ENCODE measurements around the gene METTL22. TPM values are rescaled to one million over a fixed set of nuclear protein-coding genes. Genes with fewer than 3 reads are reported as not detected.

Gene METTL22
- total RNA-seq, 1 donor from 2014 or later = 40.0 TPM

DNA sequence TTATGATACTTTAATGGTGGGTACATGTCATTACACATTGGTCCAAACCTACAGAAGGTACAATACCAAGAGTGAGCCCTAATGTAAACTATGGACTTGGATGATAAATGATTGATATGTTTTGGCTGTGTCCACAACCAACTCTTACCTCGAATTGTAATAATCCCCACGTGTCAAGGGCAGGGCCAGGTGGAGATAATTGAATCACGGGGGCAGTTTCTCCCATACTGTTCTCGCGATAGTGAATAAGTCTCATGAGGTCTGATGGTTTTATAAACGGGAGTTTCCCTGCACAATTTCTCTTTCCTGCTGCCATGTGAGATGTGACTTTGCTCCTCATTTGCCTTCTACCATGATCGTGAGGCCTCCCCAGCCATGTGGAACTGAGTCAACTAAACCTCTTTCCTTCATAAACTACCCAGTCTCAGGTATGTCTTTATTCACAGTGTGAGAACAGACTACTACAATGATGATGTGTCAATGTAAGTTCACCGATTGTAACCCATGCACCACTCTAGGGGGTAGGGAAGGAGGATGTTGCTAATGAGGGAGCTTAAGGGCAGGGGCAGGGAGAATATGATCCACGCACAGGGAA is 7.0 kb upstream of the METTL22 start:
- no peak for DNase-seq (ENCODE audit: extremely low spot score in 2 of 2)

DNA sequence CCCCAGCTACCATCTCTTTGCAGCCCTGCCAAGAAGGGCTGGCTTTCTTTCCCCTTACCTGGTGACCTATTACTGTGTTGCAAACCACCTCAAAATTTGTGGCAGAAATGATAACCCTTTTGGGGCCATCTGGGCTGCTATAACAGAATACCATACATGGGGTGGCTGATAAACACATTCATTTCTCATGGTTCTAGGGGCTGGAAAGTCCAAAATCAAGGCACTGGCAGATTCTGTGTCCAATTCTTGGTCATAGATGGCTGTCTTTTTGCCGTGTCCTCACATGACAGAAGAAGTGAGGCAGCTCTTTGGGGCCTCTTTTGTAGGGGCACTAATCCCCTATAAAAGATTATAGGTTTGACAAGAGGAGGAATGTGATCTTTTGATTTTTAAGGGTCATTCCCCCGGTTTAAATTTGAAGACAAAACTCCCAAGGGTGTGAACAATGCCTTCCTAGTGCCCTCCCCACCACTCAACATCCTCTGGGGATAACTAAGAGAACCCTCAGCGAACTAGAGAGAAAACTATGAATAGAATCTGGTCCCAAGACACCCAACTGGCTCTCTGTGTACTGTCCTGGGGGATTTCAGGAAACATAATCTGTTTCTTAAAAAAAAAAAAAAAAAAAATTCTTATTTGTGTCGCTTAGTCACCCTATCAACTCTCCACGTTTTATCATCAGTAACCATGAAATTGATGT is 1.7 kb upstream of the METTL22 start:
- intact Hi-C loops (cut with DNase I) = no loop called here
- H3K27ac ChIP-seq = no peak overlapping the region
- no peaks in the 10 kb centered on the region for H3K9me3 ChIP-seq
- no peak for DNase-seq (ENCODE audit: extremely low spot score in 2 of 2)
- no peaks in the 10 kb centered on the region for H3K27me3 ChIP-seq
- peaks cover 19% of the 10 kb centered on the region for H3K4me1 ChIP-seq
- TF ChIP-seq POLR2AphosphoS5 (IDR thresholded peaks at IDR 0.05; ENCODE audit: insufficient read depth in 1 of 2, low read depth in 1 of 2) (no peak), POLR2A (IDR thresholded peaks at IDR 0.05) (no peak)
- TF ChIP-seq, protein P1, sequence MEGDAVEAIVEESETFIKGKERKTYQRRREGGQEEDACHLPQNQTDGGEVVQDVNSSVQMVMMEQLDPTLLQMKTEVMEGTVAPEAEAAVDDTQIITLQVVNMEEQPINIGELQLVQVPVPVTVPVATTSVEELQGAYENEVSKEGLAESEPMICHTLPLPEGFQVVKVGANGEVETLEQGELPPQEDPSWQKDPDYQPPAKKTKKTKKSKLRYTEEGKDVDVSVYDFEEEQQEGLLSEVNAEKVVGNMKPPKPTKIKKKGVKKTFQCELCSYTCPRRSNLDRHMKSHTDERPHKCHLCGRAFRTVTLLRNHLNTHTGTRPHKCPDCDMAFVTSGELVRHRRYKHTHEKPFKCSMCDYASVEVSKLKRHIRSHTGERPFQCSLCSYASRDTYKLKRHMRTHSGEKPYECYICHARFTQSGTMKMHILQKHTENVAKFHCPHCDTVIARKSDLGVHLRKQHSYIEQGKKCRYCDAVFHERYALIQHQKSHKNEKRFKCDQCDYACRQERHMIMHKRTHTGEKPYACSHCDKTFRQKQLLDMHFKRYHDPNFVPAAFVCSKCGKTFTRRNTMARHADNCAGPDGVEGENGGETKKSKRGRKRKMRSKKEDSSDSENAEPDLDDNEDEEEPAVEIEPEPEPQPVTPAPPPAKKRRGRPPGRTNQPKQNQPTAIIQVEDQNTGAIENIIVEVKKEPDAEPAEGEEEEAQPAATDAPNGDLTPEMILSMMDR (IDR thresholded peaks at IDR 0.05) = no peak
- no peak overlapping the region for H3K4me3 ChIP-seq
- no peaks in the 10 kb centered on the region for H3K36me3 ChIP-seq

More for the DNA sequence above, 7.0 kb upstream of the METTL22 start:
- H3K27me3 ChIP-seq = no peaks in the 10 kb centered on the region
- H3K4me1 ChIP-seq = no peaks in the 10 kb centered on the region
- no peaks in the 10 kb centered on the region for H3K9me3 ChIP-seq
- H3K4me3 ChIP-seq = no peak overlapping the region
- TF ChIP-seq POLR2AphosphoS5 (IDR thresholded peaks at IDR 0.05; ENCODE audit: insufficient read depth in 1 of 2, low read depth in 1 of 2) = no peak
- TF ChIP-seq, protein P1 (IDR thresholded peaks at IDR 0.05) = no peak
- TF ChIP-seq POLR2A (IDR thresholded peaks at IDR 0.05) = no peak
- intact Hi-C loops (cut with DNase I) = no loop called here
- no peaks in the 10 kb centered on the region for H3K36me3 ChIP-seq
- no peak overlapping the region for H3K27ac ChIP-seq

DNA sequence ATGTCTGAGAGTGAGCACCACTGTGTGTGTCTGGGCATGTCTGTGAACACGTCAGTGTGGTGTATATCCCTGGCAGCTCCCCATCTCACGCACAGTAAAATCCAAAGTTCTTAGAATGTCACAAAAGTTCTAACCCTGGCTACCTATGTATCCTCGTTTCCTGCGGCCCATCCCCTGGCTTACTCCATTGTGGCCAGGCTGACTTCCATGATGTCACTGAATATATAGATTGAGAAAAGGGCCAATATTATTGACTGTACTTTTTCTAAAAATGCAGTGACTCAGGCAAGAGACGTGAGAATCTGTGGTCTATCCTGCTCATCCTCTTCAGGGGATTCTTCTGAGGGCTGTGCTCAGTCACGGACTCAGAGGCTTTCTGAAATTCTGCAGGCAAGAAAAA is 963 bp upstream of the METTL22 start:
- peaks cover 0 to 2% of the 10 kb centered on the region in 2 donors for H3K36me3 ChIP-seq
- H3K9me3 ChIP-seq = no peaks in the 10 kb centered on the region
- DNase-seq (ENCODE audit: extremely low spot score in 2 of 2) = no peak
- H3K4me1 ChIP-seq = peaks cover 19% of the 10 kb centered on the region
- no peak overlapping the region for H3K27ac ChIP-seq
- no peak for TF ChIP-seq POLR2AphosphoS5 (IDR thresholded peaks at IDR 0.05; ENCODE audit: insufficient read depth in 1 of 2, low read depth in 1 of 2)
- TF ChIP-seq POLR2A (IDR thresholded peaks at IDR 0.05) = no peak
- TF ChIP-seq, protein P1 (IDR thresholded peaks at IDR 0.05) = no peak
- no peaks in the 10 kb centered on the region for H3K27me3 ChIP-seq
- intact Hi-C loops (cut with DNase I) = no loop called here
- no peak overlapping the region for H3K4me3 ChIP-seq

DNA sequence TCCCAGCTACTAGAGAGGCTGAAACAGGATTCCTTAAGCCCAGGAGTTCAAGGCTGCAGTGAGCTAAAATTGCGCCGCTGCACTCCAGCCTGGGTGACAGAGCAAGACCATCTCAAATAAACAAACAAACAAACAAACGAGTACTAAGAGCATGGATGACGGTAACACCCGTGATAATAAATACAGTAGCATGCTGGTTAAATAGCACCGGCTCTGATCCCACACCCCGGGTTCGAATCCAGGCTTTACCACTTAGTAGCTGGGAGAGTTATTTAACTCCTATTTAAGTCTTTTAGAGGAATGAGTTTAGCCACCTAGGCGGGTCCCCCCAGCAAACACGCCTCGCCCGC is 301 bp upstream of the METTL22 start:
- H3K27me3 ChIP-seq = no peaks in the 10 kb centered on the region
- intact Hi-C loops (cut with DNase I) = no loop called here
- H3K36me3 ChIP-seq = peaks cover 0 to 9% of the 10 kb centered on the region in 2 donors
- H3K9me3 ChIP-seq = no peaks in the 10 kb centered on the region
- peak overlapping the region; percentile 68 to 99 for H3K4me3 ChIP-seq
- DNase-seq (ENCODE audit: extremely low spot score in 2 of 2) = no peak
- H3K4me1 ChIP-seq = peaks cover 19% of the 10 kb centered on the region
- peak overlapping the region; percentile 80 for H3K27ac ChIP-seq
- TF ChIP-seq, protein P1 (IDR thresholded peaks at IDR 0.05) = no peak
- TF ChIP-seq POLR2A (IDR thresholded peaks at IDR 0.05) (no peak), POLR2AphosphoS5 (IDR thresholded peaks at IDR 0.05; ENCODE audit: insufficient read depth in 1 of 2, low read depth in 1 of 2) (no peak)

DNA sequence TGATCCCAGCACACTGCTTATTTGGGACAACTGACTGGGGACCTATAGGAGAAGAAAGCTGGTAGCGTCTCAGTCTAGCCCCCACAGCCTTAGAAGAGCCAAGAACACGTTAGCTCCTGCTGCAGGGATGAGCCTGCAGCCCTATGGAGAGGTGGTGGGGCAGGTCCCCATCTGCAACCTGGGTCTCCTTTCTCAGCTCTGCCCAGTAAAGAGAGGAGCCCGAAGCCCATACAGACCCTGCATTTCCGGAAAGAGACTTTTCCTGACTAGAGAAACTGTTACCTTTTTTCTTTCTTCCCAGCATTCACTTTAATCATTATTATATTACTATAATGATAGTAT is 788 bp downstream of the METTL22 start:
- peaks cover 0 to 20% of the 10 kb centered on the region in 2 donors for H3K36me3 ChIP-seq
- TF ChIP-seq POLR2A (IDR thresholded peaks at IDR 0.05) = no peak
- TF ChIP-seq, protein P1 (IDR thresholded peaks at IDR 0.05) = no peak
- no peak for TF ChIP-seq POLR2AphosphoS5 (IDR thresholded peaks at IDR 0.05; ENCODE audit: insufficient read depth in 1 of 2, low read depth in 1 of 2)
- DNase-seq (ENCODE audit: extremely low spot score in 2 of 2) = no peak
- peaks cover 19% of the 10 kb centered on the region for H3K4me1 ChIP-seq
- intact Hi-C loops (cut with DNase I) = no loop called here
- peak overlapping the region; percentile 68 to 99 for H3K4me3 ChIP-seq
- peak overlapping the region; percentile 80 for H3K27ac ChIP-seq
- no peaks in the 10 kb centered on the region for H3K27me3 ChIP-seq
- H3K9me3 ChIP-seq = no peaks in the 10 kb centered on the region

Measured in vagina (tissue), 2 donors.